GM18505 (cell line): ENCODE data around the gene CEP85L.

Experiments
- ATAC-seq: cut with Tn5 transposase; IDR thresholded peaks from one replicate; pipeline ENCODE4 v1.9.1; 2021; ENCODE audit not compliant: unreplicated experiment
- POLR2A ChIP-seq: IDR thresholded peaks from 4 replicates; pipeline ENCODE4 v1.6.1; 2011; ENCODE audit warnings: borderline replicate concordance; ENCODE audit not compliant: insufficient read depth, insufficient read length; ENCODE audit errors: extremely low read depth

Gene CEP85L

GRCh38 chr6:118524686-118525085 lies 126.7 kb downstream of the CEP85L start:
- TF ChIP-seq POLR2A = no peak
- no peak for ATAC-seq

- no peak for ATAC-seq
- no peak for TF ChIP-seq POLR2A
Measured at GRCh38 chr6:118523216-118523615, 128.2 kb downstream of the CEP85L start.

- no peak for ATAC-seq
- no peak for TF ChIP-seq POLR2A
Measured at GRCh38 chr6:118522422-118522821, 129.0 kb downstream of the CEP85L start.

- ATAC-seq = no peak
- no peak for TF ChIP-seq POLR2A
Measured at GRCh38 chr6:118514689-118515088, 136.7 kb downstream of the CEP85L start.

GRCh38 chr6:118511930-118512715 lies 139.3 kb downstream of the CEP85L start:
- TF ChIP-seq POLR2A = no peak
- no peak for ATAC-seq

- no peak for ATAC-seq
- TF ChIP-seq POLR2A = no peak
Measured at GRCh38 chr6:118509009-118509617, 142.3 kb downstream of the CEP85L start.

- TF ChIP-seq POLR2A = no peak
- ATAC-seq = no peak
Measured at GRCh38 chr6:118507636-118508035, 143.8 kb downstream of the CEP85L start.

GRCh38 chr6:118506071-118506638 lies 145.2 kb downstream of the CEP85L start:
- no peak for ATAC-seq
- no peak for TF ChIP-seq POLR2A

- ATAC-seq = no peak
- no peak for TF ChIP-seq POLR2A
Measured at GRCh38 chr6:118505656-118506055, 145.7 kb downstream of the CEP85L start.

GRCh38 chr6:118504611-118505010 lies 146.8 kb downstream of the CEP85L start:
- no peak for ATAC-seq
- no peak for TF ChIP-seq POLR2A

- no peak for TF ChIP-seq POLR2A
- no peak for ATAC-seq
Measured at GRCh38 chr6:118502169-118502568, 149.2 kb downstream of the CEP85L start.

GRCh38 chr6:118501765-118502164 lies 149.6 kb downstream of the CEP85L start:
- TF ChIP-seq POLR2A = no peak
- ATAC-seq = no peak

GRCh38 chr6:118501099-118501498 lies 150.3 kb downstream of the CEP85L start:
- no peak for ATAC-seq
- TF ChIP-seq POLR2A = no peak

GRCh38 chr6:118500130-118501015 lies 151.0 kb downstream of the CEP85L start:
- no peak for TF ChIP-seq POLR2A
- no peak for ATAC-seq
